D721Med (cell line): ENCODE results near the gene COL12A1.

Source experiments
- DNase-seq: peaks from one replicate; pipeline ENCODE4 v3.0.0; 2011; ENCODE audit warnings: low spot score; ENCODE audit not compliant: insufficient read length
- FAIRE-seq: peaks from 2 replicates; lab custom pipeline; 2011; peaks lifted over from hg19 to GRCh38; lab: Jason Lieb, UNC
- TF ChIP-seq, protein P1 (sequence below): IDR thresholded peaks from 2 replicates; pipeline ENCODE4 v1.5.1; 2012; ENCODE audit warnings: mild to moderate bottlenecking, control low read depth; ENCODE audit not compliant: insufficient read depth; ENCODE audit errors: missing control alignments

COL12A1 gene

DNA sequence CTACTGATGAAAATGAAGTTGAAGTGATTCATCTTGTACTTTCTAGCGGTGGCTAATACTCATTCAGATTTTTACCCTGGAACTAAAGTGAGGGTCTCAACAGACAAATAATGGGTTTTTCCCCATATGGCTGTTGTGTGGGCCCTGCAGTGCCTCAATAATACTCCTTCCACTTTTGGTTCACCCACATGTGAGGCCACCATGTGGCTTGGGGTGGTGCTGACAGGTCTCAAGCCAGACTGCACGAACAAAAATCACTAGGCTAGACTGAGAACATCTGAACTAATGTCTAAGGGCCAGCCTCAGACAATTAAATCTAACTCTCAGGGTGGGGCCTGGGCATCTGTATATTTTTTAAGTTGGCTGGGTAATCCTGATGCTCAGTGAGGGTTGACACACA lies 7.9 kb upstream of the COL12A1 start:
- no peak for DNase-seq
- TF ChIP-seq, protein P1, sequence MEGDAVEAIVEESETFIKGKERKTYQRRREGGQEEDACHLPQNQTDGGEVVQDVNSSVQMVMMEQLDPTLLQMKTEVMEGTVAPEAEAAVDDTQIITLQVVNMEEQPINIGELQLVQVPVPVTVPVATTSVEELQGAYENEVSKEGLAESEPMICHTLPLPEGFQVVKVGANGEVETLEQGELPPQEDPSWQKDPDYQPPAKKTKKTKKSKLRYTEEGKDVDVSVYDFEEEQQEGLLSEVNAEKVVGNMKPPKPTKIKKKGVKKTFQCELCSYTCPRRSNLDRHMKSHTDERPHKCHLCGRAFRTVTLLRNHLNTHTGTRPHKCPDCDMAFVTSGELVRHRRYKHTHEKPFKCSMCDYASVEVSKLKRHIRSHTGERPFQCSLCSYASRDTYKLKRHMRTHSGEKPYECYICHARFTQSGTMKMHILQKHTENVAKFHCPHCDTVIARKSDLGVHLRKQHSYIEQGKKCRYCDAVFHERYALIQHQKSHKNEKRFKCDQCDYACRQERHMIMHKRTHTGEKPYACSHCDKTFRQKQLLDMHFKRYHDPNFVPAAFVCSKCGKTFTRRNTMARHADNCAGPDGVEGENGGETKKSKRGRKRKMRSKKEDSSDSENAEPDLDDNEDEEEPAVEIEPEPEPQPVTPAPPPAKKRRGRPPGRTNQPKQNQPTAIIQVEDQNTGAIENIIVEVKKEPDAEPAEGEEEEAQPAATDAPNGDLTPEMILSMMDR: no peak
- no peak for FAIRE-seq

DNA sequence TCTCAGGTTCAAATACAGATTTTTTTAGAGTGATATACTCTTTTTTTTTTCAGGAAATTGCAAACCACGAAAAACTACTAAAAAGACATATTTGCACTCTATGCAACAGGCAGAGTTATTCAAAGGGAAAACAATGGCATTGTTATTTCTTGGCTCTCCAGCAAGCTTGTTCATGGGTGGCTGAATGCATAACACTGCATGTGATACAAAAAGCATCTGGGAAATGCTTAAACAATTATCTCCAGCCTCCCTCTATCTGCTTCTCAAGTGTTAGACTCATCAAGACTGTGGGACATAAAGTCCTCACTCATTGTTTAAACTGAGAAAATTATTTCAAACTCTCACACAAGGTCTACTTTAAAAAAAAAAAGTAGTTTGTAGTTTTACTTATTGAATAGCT lies 7.3 kb upstream of the COL12A1 start:
- TF ChIP-seq, protein P1: no peak
- FAIRE-seq (no peak), DNase-seq (no peak)

DNA sequence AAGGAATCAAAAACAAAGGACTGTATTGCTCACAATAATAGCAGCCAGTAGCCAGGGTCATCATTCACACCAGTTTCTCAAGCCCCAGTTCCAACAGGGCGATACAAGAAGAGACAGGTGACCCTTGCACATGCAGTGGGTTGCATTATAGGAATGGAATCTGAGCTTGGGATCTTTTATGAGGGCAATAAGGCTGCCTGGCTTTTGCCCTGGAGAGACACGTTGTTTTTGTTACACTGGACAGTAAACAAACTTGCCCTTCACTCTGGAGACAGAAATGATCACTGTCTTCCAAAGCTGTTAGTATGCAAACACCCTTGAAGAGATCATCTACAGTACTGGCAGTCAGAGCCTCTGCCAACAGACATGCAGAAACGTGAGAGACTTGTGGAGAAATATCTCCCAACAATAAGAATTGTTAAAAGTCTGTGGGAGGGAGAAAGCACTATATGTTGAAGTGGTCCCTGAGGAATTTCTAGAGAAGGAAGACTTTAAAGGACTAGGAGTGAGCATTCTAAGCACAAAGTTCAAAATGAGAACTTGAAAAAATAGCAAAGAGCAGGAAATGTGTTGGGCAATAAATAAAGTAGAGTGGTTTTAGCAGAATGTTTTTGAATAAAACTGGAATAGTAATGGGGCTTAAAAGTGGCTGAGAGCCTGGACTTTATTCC lies 6.2 kb upstream of the COL12A1 start:
- TF ChIP-seq, protein P1: no peak
- FAIRE-seq (no peak), DNase-seq (no peak)

DNA sequence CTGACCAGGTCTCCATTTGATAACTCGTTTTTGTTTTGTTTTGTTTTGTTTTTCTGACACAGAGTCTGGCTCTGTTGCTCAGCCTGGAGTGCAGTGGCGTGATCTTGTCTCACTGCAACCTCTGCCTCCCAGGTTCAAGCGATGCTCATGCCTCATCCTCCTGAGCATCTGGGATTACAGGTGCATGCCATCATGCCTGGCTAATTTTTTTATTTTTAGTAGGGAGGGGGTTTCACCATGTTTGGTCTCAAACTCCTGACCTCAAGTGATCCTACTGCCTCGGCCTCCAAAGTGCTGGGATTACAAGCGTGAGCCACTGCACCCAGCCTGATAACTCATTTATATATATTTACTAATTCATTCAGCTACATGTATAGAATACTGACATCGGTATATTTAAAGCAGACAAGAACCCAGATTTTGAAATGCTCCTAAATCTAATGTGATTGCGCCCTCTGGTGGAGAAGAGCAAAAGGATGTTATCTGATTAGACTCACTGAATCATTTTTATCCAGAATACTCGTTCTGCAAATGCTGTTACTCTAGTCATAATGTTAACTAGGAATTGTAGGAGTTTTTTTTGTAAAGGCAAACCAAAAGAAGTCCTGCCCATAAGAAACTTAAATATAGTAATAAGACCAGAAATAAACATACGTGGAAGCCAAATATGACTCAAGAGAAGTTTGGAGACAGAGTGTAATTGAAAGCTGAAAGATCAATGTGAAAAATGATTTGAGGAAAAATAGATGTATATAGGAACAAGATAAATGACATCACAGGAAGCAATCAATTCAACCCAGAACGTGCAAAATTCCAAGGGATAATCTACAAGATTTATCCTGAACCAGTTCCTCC lies 5.3 kb upstream of the COL12A1 start:
- TF ChIP-seq, protein P1: peak; percentile 80
- DNase-seq: peak; percentile 19
- no peak for FAIRE-seq

DNA sequence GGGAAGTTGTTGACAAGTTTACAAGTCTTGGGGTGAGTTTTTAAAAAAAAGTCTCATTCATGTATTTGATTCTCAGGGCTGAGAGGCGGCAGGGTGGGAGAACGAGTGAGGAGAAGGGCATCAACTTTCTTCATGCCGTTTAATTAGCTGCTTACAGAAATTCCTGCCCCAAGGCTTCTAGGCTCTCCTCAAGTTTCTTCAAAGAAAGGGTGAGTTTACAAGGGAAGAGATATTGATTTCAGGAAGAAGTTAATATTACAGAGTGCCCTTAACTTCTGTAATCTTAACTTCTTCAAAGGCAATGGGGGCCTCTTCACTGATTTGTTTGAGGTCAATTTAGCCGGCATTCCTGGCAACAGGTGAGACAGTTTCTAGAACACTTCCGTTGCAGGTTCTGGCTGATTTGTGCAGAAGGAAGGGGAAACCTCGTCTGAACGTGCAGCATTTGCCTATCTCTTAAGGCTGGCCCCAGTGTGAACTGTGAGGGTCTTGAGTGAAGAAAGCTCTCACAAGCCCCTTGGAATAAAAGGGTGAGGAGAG lies 3.4 kb upstream of the COL12A1 start:
- no peak for FAIRE-seq
- DNase-seq: no peak
- TF ChIP-seq, protein P1: no peak

DNA sequence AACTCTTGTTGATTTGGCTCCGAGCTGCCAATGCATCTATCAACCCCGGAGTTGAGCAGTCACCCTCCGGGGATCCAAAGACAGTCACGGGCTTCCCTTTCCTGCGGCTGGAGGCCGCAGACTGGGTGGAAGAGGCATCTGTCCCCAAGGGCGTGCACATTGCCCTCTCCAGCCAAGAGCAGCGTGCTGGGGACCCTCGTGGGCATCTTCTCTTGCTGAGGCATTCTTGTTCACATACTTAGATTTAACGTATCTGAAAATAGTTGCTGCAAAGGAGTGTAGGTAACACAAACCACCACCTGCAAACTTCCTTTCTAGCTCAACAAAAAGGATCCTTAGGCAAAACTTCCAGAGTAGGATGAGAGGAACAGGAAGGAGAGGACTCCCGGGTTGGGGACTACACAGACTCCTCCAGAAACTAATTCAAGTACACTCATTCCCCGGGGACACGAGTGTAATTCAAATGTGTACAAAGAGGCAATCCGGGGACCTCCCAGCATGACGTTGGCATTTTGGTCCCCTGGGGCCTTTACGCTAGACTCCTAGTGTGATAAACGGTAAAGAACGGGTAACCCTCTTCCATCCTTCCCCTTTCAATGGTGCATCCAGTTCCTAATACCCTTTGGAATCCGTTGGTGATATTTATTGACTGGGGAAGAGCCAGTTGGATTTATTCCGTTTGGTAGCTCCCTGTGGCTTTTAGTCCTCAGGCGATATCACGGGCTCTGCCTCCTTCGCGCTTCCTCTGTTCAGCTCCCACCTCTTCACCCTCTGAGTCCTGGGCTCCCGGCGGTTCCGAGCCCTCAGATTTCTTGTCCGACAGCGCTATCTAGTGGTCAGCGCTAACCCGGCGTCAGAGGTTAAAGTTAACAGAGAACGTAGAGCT lies 2.7 kb upstream of the COL12A1 start:
- FAIRE-seq (no peak), DNase-seq (peak; percentile 50)
- TF ChIP-seq, protein P1: peak; percentile 99
